Muscle layer of colon (tissue), 2 donors: ENCODE data around the gene RAI1.
A peak's percentile ranks its signal among the peaks of the same experiment; 100 is the strongest.

ENCODE experiments used
- H3K27ac ChIP-seq: one replicate; pipeline ENCODE4 v1.7.0; 2013; ENCODE audit warnings: low read depth, mild to moderate bottlenecking, low read length, moderate library complexity
- H3K27me3 ChIP-seq, 2 donors: one replicate each; pipeline ENCODE4 v1.7.0; 2013; ENCODE audit warnings: low read length in 2 of 2, mild to moderate bottlenecking in 2 of 2; ENCODE audit not compliant: insufficient read depth in 2 of 2, control insufficient read depth in 1 of 2
- H3K36me3 ChIP-seq: one replicate; pipeline ENCODE4 v1.7.0; 2013; ENCODE audit warnings: mild to moderate bottlenecking, low read length; ENCODE audit not compliant: insufficient read depth
- H3K4me1 ChIP-seq: one replicate; pipeline ENCODE4 v1.7.0; 2013; ENCODE audit warnings: mild to moderate bottlenecking, low read length; ENCODE audit not compliant: insufficient read depth
- H3K4me3 ChIP-seq, 2 donors: one replicate each; pipeline ENCODE4 v1.7.0; 2013; ENCODE audit warnings: low read length in 2 of 2, low read depth in 1 of 2, mild to moderate bottlenecking in 1 of 2, moderate library complexity in 1 of 2
- H3K9ac ChIP-seq: one replicate; pipeline ENCODE4 v1.7.0; 2013; ENCODE audit warnings: low read length
- H3K9me3 ChIP-seq: one replicate; pipeline ENCODE4 v1.7.0; 2013; ENCODE audit warnings: mild to moderate bottlenecking, low read length
- donor health status: abdominal sarcoma.
- donor health status: Adenocarcinoma of cecum.

The RAI1 gene

DNA sequence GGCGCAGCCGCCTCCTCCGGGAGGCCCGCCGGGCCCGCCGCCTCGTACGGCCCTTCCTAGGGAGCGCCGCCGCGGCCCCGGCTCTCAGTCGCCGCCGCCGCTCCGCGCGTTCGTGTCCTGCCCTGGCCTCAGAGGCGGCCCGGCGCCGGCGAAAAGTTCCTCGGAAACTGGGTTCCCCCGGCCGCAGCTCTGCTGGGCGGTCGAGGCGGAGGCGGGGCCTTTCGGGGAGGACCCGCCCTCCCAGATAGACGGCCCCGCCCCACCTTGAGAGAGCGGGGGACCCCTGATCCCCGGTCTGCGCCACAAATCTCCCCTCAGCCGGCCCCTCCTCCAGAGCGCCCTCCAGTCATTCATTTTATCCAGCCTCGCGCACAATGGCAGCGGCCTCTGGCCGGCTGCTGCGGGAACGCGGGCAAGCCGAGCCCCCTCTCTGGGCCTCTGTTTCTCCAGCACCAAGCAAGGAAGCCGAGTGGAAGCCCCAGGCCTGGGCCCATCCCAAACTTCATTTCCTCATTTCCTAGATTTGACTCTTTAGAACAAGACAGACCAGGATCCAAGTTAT, 155.6 kb downstream of the RAI1 start, which contains the start of gene SREBF1:
Gene SREBF1, minus strand, starts transcription at position 169 of the 562 bp plus-strand sequence. CDS start 169 bp downstream, outside the sequence.
- Histone ChIP-seq H3K27ac (peak within 1 kb of the TSS; percentile 95), H3K27me3 (no peaks in the 10 kb centered on the region), H3K4me1 (peaks cover 69% of the 10 kb centered on the region), H3K36me3 (no peaks in the 10 kb centered on the region), H3K9ac (peak within 1 kb of the TSS; percentile 85), H3K4me3 (peak within 1 kb of the TSS; percentile 67 to 68), H3K9me3 (no peaks in the 10 kb centered on the region)

DNA sequence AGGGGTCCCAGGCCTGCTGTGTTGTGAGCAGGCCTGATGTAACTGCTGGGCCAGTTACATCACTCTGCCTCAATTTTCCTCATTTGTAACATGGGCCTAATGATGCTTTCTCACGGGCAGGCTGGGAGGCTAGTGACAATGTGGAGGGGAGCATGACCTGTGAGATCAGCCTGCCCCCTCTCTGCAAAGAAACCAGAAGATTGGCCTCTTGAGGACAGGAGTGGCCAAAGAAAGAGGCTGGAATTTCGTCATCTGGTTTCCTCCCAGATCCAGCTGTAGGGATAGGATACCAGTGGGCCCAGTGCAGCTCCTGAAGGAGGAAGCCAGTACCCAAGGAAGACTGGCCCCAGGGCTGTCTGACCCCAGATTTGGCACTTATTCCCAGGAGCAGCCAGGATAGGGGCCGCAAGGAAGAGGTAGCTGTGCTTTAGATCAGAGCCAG, 156.1 kb downstream of the RAI1 start:
- Histone ChIP-seq H3K27me3 (no peaks in the 10 kb centered on the region), H3K27ac (peak overlapping the region; percentile 95), H3K9me3 (no peaks in the 10 kb centered on the region), H3K36me3 (no peaks in the 10 kb centered on the region), H3K4me3 (peak overlapping the region; percentile 67 to 68), H3K4me1 (peaks cover 64% of the 10 kb centered on the region), H3K9ac (peak overlapping the region; percentile 79)

DNA sequence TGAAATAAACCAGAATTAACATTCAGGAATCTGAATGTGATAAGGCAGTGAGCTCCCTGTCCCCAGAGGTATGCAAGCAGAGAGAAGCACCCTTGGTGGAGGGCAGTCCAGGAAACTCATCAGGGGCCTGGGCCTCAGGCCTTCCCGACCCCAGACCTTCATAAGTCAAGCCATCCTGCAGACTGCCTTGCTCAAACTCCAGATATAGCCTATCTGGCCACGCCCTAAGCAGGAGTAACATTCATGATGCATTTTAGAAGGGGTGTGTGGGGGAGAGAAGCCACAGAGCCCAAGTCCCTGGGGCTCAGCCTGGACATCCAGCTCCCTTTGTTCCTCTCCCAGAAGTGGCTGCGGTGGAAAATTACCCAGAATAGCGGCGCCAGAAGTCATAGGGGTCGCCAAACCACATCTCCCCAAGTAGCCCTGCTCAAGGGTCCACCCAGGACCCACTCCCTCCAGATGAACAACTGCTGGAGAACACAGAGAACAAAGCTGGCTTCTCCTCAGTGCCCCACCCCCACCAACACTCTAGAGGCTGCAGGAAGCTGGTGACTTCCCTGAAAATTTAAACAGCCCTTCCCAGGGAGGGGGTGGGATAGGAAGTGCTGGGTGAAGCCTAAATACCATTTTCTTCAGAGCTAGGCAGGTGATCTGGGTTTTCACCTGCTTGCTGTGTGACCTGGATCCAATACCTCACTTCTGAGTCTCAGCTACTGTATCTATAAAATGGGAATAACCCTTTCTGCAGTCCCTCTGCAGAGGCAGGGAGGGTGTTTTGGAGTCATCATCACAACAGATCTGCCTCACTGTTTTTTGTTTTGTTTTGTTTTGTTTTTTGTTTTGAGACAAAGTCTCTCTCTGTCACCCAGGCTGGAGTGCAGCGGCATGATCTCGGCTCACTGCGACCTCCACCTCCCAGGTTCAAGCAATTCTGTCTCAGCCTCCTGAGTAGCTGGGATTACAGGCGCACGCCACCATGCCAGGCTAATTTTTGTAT, 157.0 kb downstream of the RAI1 start:
- H3K27ac ChIP-seq, result peak overlapping the region; percentile 95
- H3K4me1 ChIP-seq, result peaks cover 63% of the 10 kb centered on the region
- no peak overlapping the region for H3K4me3 ChIP-seq
- H3K9ac ChIP-seq, result peak overlapping the region; percentile 79
- H3K27me3 ChIP-seq, result no peaks in the 10 kb centered on the region
- H3K9me3 ChIP-seq, result no peaks in the 10 kb centered on the region
- no peaks in the 10 kb centered on the region for H3K36me3 ChIP-seq

DNA sequence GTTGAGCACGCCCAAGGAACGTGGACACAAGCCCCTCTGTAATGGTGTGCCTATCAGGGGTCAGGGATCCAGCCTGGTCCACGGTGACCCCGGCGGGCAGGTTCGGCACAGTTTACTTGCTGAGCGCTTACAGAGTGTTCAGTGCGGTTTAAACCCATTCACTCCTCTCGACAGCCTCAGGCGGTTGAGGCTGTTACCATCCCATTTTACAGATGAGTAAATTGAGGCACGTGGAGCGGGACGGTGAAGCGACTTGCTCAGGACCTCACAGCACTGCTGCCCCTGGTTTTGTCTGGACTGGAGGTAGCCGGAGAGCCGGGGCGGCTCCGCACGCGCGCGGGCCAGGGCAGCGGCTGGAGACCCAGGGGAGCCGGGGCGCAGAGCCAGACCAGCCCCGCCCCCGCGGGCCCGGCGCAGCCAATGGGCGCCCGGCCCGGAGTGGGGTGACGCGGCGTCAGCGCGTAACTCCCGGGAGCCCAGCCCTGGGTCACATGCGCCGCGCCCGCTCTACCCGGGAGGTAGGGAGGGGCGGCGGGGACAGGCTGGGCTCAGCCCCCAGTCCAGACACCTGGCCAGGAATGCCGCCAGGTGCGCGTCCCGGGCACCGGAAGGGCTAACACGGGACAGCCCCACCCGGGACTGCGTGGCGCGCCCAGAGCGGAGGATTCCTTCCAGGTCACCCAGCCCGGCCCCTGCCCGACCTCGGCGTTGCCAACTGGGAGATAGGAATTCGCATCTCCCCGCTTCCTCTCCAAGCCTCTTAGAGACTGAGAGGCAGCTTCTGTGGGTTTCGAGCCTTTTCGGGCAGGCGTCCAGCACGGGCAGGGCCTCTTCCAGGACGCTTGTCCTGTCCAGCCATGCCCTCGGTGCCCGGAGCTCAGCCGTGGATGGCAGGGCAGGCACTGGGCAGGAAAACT, 158.8 kb downstream of the RAI1 start:
- Histone ChIP-seq H3K27ac (peak overlapping the region; percentile 88), H3K4me3 (peak overlapping the region; percentile 45 to 58), H3K27me3 (no peaks in the 10 kb centered on the region), H3K4me1 (peaks cover 51% of the 10 kb centered on the region), H3K9me3 (no peaks in the 10 kb centered on the region), H3K9ac (peak overlapping the region; percentile 86), H3K36me3 (no peaks in the 10 kb centered on the region)

DNA sequence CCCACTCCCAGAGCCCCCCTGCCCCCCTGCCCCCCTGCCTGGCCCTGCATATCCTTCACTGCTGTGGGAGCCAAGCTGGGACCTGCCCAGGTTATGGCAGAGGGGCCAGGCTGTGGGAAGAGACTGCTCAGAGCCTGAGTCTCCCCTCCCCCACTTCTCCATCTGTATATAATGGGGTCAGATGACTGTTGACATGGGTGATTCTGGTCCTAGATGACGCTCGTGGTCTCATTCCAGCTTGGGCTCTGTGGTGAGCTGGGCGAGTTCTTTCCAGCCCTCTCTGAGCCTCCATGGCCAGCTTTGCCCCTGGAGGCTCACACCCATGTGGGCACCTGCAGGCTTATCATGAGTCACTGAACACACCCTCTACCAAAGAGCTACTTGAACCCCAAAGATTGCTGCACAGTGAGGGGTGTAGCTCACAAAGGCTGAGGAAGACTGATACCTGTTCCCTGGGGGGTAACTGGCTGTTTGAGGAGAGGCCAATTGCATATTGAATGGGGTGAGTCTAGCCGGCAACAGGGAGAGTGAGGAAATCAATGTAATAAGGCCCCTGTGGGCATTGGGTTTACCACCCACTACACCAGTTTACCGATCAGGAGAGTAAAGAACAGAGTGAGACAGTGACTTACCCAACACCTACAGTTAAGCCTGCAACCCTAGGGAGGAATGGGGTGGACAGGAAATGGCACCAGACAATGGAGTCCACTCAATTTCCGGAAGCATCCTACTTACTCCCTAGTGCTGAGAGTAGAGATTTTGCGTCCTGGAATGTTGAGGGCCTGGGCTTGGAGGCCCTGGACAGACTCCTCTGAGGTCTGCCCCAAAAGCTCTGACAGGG, 159.7 kb downstream of the RAI1 start:
- Histone ChIP-seq H3K9me3 (no peaks in the 10 kb centered on the region), H3K36me3 (no peaks in the 10 kb centered on the region), H3K9ac (no peak overlapping the region), H3K4me1 (peaks cover 42% of the 10 kb centered on the region), H3K27me3 (no peaks in the 10 kb centered on the region), H3K27ac (peak overlapping the region; percentile 88), H3K4me3 (peak overlapping the region in 1 of 2 donors; percentile 45)

DNA sequence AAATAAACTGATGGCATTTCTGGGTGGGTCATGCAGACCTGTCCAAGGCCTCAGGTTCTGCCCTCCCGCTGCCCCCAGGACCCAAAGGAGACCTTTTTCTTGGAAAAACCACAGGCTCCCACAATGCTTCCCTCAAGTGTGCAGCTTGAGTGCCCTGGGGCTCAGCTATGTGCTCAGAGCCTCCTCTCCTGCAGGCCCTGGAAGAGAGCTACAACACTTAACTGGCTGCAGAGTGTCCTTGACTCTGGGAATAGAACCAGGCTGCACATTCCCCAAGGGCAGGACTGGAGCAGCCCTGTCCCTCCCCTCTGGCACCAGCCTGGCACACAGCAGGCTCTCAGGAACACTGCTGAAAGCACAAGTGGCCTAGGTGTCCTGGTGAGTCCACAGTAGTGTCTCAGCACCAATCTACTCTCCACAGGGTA, 160.4 kb downstream of the RAI1 start:
- no peaks in the 10 kb centered on the region for H3K27me3 ChIP-seq
- H3K9me3 ChIP-seq, result no peaks in the 10 kb centered on the region
- no peaks in the 10 kb centered on the region for H3K36me3 ChIP-seq
- H3K27ac ChIP-seq, result peak overlapping the region; percentile 88
- no peak overlapping the region for H3K4me3 ChIP-seq
- H3K4me1 ChIP-seq, result peaks cover 42% of the 10 kb centered on the region
- no peak overlapping the region for H3K9ac ChIP-seq

DNA sequence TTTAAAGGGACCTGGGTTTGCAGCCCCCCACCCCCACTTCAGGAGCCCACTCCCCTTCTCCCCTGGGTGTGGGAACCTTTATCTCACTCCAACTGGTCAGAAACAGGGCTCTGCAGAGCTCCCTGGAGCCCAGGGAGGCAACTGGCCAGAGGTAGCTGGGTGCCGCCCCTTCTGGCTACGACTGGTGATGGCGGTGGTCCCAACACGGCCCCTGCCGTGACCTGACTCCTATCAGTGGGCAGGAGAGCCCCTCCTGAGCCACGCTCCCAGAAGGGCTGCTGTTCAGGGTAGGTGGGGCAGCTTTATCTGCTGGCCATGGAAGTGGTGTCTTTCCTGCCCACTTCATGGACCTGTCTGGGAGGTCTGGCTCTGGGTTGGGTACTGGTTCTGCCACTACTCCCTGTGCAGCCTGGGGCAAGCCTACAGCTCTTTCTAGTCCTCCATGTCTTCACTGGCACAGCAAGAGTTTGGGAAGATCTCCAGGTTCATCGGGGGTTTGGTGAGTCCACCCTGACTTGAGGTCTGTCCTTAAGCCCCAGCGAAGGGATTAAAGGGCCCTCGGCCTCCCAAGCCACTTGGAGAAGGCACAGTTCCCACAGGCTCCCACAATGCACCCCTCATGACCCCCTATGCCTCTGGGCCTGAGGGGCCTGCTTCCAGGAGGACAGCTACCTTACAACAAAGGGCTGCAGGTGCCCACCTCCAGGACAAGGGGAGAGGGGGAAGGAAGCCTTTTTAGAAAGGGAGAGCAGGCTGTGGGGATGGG, 161.0 kb downstream of the RAI1 start:
- H3K27me3 ChIP-seq, result no peaks in the 10 kb centered on the region
- no peak overlapping the region for H3K9ac ChIP-seq
- no peaks in the 10 kb centered on the region for H3K9me3 ChIP-seq
- H3K36me3 ChIP-seq, result no peaks in the 10 kb centered on the region
- H3K4me3 ChIP-seq, result no peak overlapping the region
- peaks cover 38% of the 10 kb centered on the region for H3K4me1 ChIP-seq
- H3K27ac ChIP-seq, result no peak overlapping the region

DNA sequence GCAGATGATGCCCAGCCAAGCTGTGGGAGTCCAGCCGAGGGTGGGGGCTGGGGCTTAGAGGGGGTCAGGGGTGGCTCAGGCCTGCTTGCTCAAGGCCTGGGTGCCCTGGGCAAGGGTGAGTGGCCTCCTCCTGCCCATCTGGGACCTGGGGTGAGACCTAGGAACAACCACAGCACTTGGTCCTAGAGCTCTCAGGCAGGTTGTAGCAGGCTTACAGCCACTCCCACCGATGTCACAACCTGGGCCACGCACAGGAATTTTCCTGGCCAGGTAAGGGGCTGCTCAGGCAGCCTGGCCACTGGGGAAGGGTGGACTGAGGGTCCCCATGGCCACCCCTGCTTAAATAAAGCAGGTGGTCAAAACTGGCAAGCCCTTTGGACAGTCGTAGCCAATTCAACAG, 161.8 kb downstream of the RAI1 start:
- H3K9me3 ChIP-seq, result no peaks in the 10 kb centered on the region
- H3K4me1 ChIP-seq, result peaks cover 30% of the 10 kb centered on the region
- no peak overlapping the region for H3K9ac ChIP-seq
- H3K4me3 ChIP-seq, result no peak overlapping the region
- H3K27ac ChIP-seq, result no peak overlapping the region
- H3K27me3 ChIP-seq, result no peaks in the 10 kb centered on the region
- peaks cover 3% of the 10 kb centered on the region for H3K36me3 ChIP-seq

DNA sequence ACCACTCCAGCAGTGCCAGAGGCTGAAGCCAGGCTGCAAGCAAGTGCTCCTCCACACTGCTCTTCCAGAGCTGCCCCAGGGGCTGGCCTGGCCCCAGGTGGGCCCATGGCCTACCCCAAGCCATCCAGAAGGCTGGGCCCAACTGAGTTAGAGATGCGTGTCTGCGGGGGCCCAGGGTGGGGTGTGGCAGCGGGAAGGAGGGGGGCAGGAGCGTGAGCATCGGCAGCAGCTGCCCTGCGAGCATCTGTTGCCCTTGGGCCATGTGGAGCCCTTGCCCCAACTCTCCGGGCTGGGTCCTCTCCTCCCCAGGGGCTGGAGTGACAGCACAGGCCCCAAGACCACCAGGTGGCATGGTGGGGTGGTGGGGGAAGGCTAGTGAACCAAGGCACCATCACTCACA, 162.8 kb downstream of the RAI1 start:
- Histone ChIP-seq H3K4me3 (no peak overlapping the region), H3K36me3 (peaks cover 11% of the 10 kb centered on the region), H3K27me3 (no peaks in the 10 kb centered on the region), H3K27ac (no peak overlapping the region), H3K4me1 (peaks cover 30% of the 10 kb centered on the region), H3K9me3 (no peaks in the 10 kb centered on the region), H3K9ac (no peak overlapping the region)

DNA sequence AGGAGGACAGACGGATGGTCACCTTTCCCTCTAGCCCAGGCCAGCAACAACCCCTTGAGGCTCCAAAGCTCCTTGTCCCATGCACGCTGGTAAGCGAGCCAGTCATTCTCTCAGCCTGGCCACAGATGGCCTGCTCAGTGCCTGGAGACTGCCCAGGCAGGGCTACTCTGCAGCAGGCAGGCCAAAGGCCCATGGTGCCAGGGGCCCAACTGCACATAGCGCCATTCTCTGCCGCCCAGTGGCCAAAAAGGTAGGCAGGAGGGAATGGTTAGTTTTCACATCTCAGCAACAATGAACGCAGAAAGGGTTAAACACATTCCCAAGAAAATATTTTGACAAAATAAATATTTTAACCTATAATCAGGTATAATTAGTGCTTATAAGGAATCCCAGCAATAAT, 163.2 kb downstream of the RAI1 start:
- no peak overlapping the region for H3K27ac ChIP-seq
- no peaks in the 10 kb centered on the region for H3K27me3 ChIP-seq
- H3K36me3 ChIP-seq, result peaks cover 11% of the 10 kb centered on the region
- H3K9me3 ChIP-seq, result no peaks in the 10 kb centered on the region
- no peak overlapping the region for H3K4me3 ChIP-seq
- H3K9ac ChIP-seq, result no peak overlapping the region
- peaks cover 30% of the 10 kb centered on the region for H3K4me1 ChIP-seq
